Activated naive CD4-positive, alpha-beta T cell treated with anti-CD3 and anti-CD28 coated beads for 36 hours (primary cell): ENCODE measurements around the gene RENBP. TPM values are rescaled to one million over a fixed set of nuclear protein-coding genes. Genes with fewer than 3 reads are reported as not detected.

Experiments
- CTCF ChIA-PET: fragments of 350-600 bp; sonication (Branson Sonifier 250); formaldehyde crosslinking; loops from one replicate; lab custom pipeline; 2021; ENCODE audit warnings: antibody characterized with exemption; lab: Charles Lee
- DNase-seq: peaks from one replicate; pipeline ENCODE4 v3.0.0-alpha.2; 2020
- H3K27ac Mint-ChIP-seq: one replicate; pipeline ENCODE4 v1.8.0; 2021; ENCODE audit warnings: mild to moderate bottlenecking, mixed read lengths
- H3K27me3 Mint-ChIP-seq: one replicate; pipeline ENCODE4 v1.8.0; 2021; ENCODE audit warnings: low read depth, mixed read lengths
- H3K36me3 Mint-ChIP-seq: one replicate; pipeline ENCODE4 v1.8.0; 2021; ENCODE audit warnings: low read depth, mixed read lengths
- H3K4me1 Mint-ChIP-seq: one replicate; pipeline ENCODE4 v1.8.0; 2021; ENCODE audit warnings: low read depth, mixed read lengths
- H3K4me3 Mint-ChIP-seq: one replicate; pipeline ENCODE4 v1.8.0; 2021; ENCODE audit warnings: mild to moderate bottlenecking, moderate library complexity, mixed read lengths
- H3K9me3 Mint-ChIP-seq: one replicate; pipeline ENCODE4 v1.8.0; 2021; ENCODE audit warnings: mixed read lengths
- intact Hi-C: fragments of 100-400 bp; cut with micrococcal nuclease; formaldehyde crosslinking; loops from one replicate; pipeline ENCODE4 v1.15.1; 2023
- total RNA-seq, 2 experiments: library from RNA; stranded (reverse); gene quantifications; one replicate each; pipeline ENCODE4 v1.2.3, GENCODE V29; 2021

The RENBP gene
- total RNA-seq, 2 experiments from 2014 or later: 11.3 to 13.1 TPM

- CTCF ChIA-PET: interaction anchor here (0.7 to 4.2 kb wide), 2 partner anchors 21 to 60 kb away, joined by 3 to 32 read pairs; no protein-coding TSS in a partner anchor
- Mint-ChIP-seq H3K36me3 (peaks cover 26% of the 10 kb centered on the region), H3K27ac (peak overlapping the region; percentile 100), H3K27me3 (no peaks in the 10 kb centered on the region), H3K4me3 (peak overlapping the region; percentile 100), H3K9me3 (no peaks in the 10 kb centered on the region), H3K4me1 (peaks cover 32% of the 10 kb centered on the region)
- DNase-seq: no peak
- intact Hi-C loops: no loop called here
These were observed 24.9 kb upstream of the RENBP start for GRCh38 chrX:153969125-153969903.

- H3K27ac Mint-ChIP-seq: peak overlapping the region; percentile 96
- peaks cover 28% of the 10 kb centered on the region for H3K4me1 Mint-ChIP-seq
- DNase-seq: peak; percentile 58
- peaks cover 23% of the 10 kb centered on the region for H3K36me3 Mint-ChIP-seq
- H3K9me3 Mint-ChIP-seq: no peaks in the 10 kb centered on the region
- H3K27me3 Mint-ChIP-seq: no peaks in the 10 kb centered on the region
- intact Hi-C loops: no loop called here
- CTCF ChIA-PET: interaction anchor here (0.7 to 4.2 kb wide), 3 partner anchors 21 to 52 kb away, joined by 3 to 32 read pairs (median 3); no protein-coding TSS in a partner anchor
- peak overlapping the region; percentile 100 for H3K4me3 Mint-ChIP-seq
These were observed 24.3 kb upstream of the RENBP start for GRCh38 chrX:153968754-153969124.

GRCh38 chrX:153968255-153968654 lies 23.8 kb upstream of the RENBP start:
- intact Hi-C loops: no loop called here
- peaks cover 28% of the 10 kb centered on the region for H3K4me1 Mint-ChIP-seq
- H3K4me3 Mint-ChIP-seq: peak overlapping the region; percentile 100
- CTCF ChIA-PET: interaction anchor here (0.7 to 4.2 kb wide), 4 partner anchors 20 to 52 kb away, joined by 3 to 32 read pairs (median 4); no protein-coding TSS in a partner anchor
- no peaks in the 10 kb centered on the region for H3K9me3 Mint-ChIP-seq
- peaks cover 23% of the 10 kb centered on the region for H3K36me3 Mint-ChIP-seq
- no peak for DNase-seq
- peak overlapping the region; percentile 96 for H3K27ac Mint-ChIP-seq
- no peaks in the 10 kb centered on the region for H3K27me3 Mint-ChIP-seq

- intact Hi-C loops: loop anchor here (1.0 to 2.0 kb wide), 3 partner anchors 20 to 83 kb away; no protein-coding TSS in a partner anchor
These were observed 23.2 kb upstream of the RENBP start for GRCh38 chrX:153967536-153968224.

GRCh38 chrX:153966841-153967535 lies 22.5 kb upstream of the RENBP start:
- no peaks in the 10 kb centered on the region for H3K27me3 Mint-ChIP-seq
- H3K9me3 Mint-ChIP-seq: no peaks in the 10 kb centered on the region
- H3K4me3 Mint-ChIP-seq: peak overlapping the region; percentile 100
- CTCF ChIA-PET: interaction anchor here (0.8 to 4.2 kb wide), 6 partner anchors 13 to 204 kb away, joined by 3 to 32 read pairs (median 3); no protein-coding TSS in a partner anchor
- DNase-seq: peak; percentile 63
- peaks cover 25% of the 10 kb centered on the region for H3K36me3 Mint-ChIP-seq
- intact Hi-C loops: loop anchor here (1.0 to 2.0 kb wide), 3 partner anchors 20 to 84 kb away; no protein-coding TSS in a partner anchor
- H3K4me1 Mint-ChIP-seq: peaks cover 28% of the 10 kb centered on the region
- peak overlapping the region; percentile 96 for H3K27ac Mint-ChIP-seq

More at GRCh38 chrX:153967536-153968224, 23.2 kb upstream of the RENBP start:
- Mint-ChIP-seq H3K4me1 (peaks cover 28% of the 10 kb centered on the region), H3K36me3 (peaks cover 23% of the 10 kb centered on the region), H3K27me3 (no peaks in the 10 kb centered on the region), H3K4me3 (peak overlapping the region; percentile 100), H3K9me3 (no peaks in the 10 kb centered on the region), H3K27ac (peak overlapping the region; percentile 96)
- peak; percentile 63 for DNase-seq
- CTCF ChIA-PET: interaction anchor here (0.7 to 4.2 kb wide), 4 partner anchors 19 to 53 kb away, joined by 3 to 32 read pairs (median 4); no protein-coding TSS in a partner anchor

- H3K4me1 Mint-ChIP-seq: peaks cover 28% of the 10 kb centered on the region
- no peaks in the 10 kb centered on the region for H3K27me3 Mint-ChIP-seq
- H3K36me3 Mint-ChIP-seq: peaks cover 24% of the 10 kb centered on the region
- peak overlapping the region; percentile 96 for H3K27ac Mint-ChIP-seq
- H3K9me3 Mint-ChIP-seq: no peaks in the 10 kb centered on the region
- no peak for DNase-seq
- H3K4me3 Mint-ChIP-seq: peak overlapping the region; percentile 100
- CTCF ChIA-PET: interaction anchor here (0.8 to 4.2 kb wide), 6 partner anchors 13 to 203 kb away, joined by 3 to 32 read pairs (median 3); no protein-coding TSS in a partner anchor
- intact Hi-C loops: loop anchor here (2.0 kb wide), 1 partner anchor 85 kb away; no protein-coding TSS in a partner anchor
These were observed 21.8 kb upstream of the RENBP start for GRCh38 chrX:153966283-153966688.

- DNase-seq: no peak
- intact Hi-C loops: no loop called here
- peaks cover 28% of the 10 kb centered on the region for H3K4me1 Mint-ChIP-seq
- no peaks in the 10 kb centered on the region for H3K27me3 Mint-ChIP-seq
- H3K9me3 Mint-ChIP-seq: no peaks in the 10 kb centered on the region
- peaks cover 26% of the 10 kb centered on the region for H3K36me3 Mint-ChIP-seq
- CTCF ChIA-PET: interaction anchor here (0.8 to 1.8 kb wide), 4 partner anchors 12 to 38 kb away, joined by 3 to 6 read pairs (median 4); no protein-coding TSS in a partner anchor
- no peak overlapping the region for H3K4me3 Mint-ChIP-seq
- H3K27ac Mint-ChIP-seq: peak overlapping the region; percentile 96
These were observed 21.0 kb upstream of the RENBP start for GRCh38 chrX:153965406-153965805.

- Mint-ChIP-seq H3K36me3 (peaks cover 25% of the 10 kb centered on the region), H3K4me3 (no peak overlapping the region), H3K27me3 (no peaks in the 10 kb centered on the region), H3K9me3 (no peaks in the 10 kb centered on the region), H3K4me1 (peaks cover 28% of the 10 kb centered on the region), H3K27ac (no peak overlapping the region)
- intact Hi-C loops: no loop called here
- CTCF ChIA-PET: no interaction called here
- no peak for DNase-seq
These were observed 19.7 kb upstream of the RENBP start for GRCh38 chrX:153964105-153964504.

- CTCF ChIA-PET: no interaction called here
- Mint-ChIP-seq H3K9me3 (no peaks in the 10 kb centered on the region), H3K36me3 (peaks cover 22% of the 10 kb centered on the region), H3K4me3 (no peak overlapping the region), H3K27ac (no peak overlapping the region), H3K4me1 (peaks cover 28% of the 10 kb centered on the region), H3K27me3 (no peaks in the 10 kb centered on the region)
- intact Hi-C loops: no loop called here
- no peak for DNase-seq
These were observed 19.1 kb upstream of the RENBP start for GRCh38 chrX:153963546-153963945.

GRCh38 chrX:153961292-153961691 lies 16.8 kb upstream of the RENBP start:
- no peak for DNase-seq
- peaks cover 15% of the 10 kb centered on the region for H3K36me3 Mint-ChIP-seq
- CTCF ChIA-PET: interaction anchor here (1.0 kb wide), 1 partner anchor 11 kb away, joined by 3 read pairs; no protein-coding TSS in a partner anchor
- no peaks in the 10 kb centered on the region for H3K9me3 Mint-ChIP-seq
- intact Hi-C loops: no loop called here
- peak overlapping the region; percentile 46 for H3K27ac Mint-ChIP-seq
- peaks cover 8% of the 10 kb centered on the region for H3K4me1 Mint-ChIP-seq
- no peaks in the 10 kb centered on the region for H3K27me3 Mint-ChIP-seq
- H3K4me3 Mint-ChIP-seq: no peak overlapping the region

- Mint-ChIP-seq H3K27me3 (no peaks in the 10 kb centered on the region), H3K4me1 (peaks cover 4% of the 10 kb centered on the region), H3K27ac (peak overlapping the region; percentile 46), H3K9me3 (no peaks in the 10 kb centered on the region), H3K36me3 (peaks cover 15% of the 10 kb centered on the region), H3K4me3 (no peak overlapping the region)
- CTCF ChIA-PET: no interaction called here
- no peak for DNase-seq
- intact Hi-C loops: no loop called here
These were observed 16.3 kb upstream of the RENBP start for GRCh38 chrX:153960786-153961185.
